HUES48 (cell line): ENCODE results near the gene USF2.
A peak's percentile ranks its signal among the peaks of the same experiment; 100 is the strongest.

ENCODE experiments used
- H3K27ac ChIP-seq: one replicate; pipeline ENCODE4 v1.7.0; 2013; ENCODE audit warnings: low read depth, low read length, inconsistent platforms
- H3K27me3 ChIP-seq: 2 replicates; pipeline ENCODE4 v1.6.1; 2013; ENCODE audit warnings: mild to moderate bottlenecking, low read length; ENCODE audit not compliant: control insufficient read depth, insufficient read depth
- H3K36me3 ChIP-seq: 2 replicates; pipeline ENCODE4 v1.6.1; 2013; ENCODE audit warnings: low read length; ENCODE audit not compliant: control insufficient read depth, insufficient read depth
- H3K4me1 ChIP-seq: 2 replicates; pipeline ENCODE4 v1.6.1; 2013; ENCODE audit warnings: mild to moderate bottlenecking, low read length; ENCODE audit not compliant: control insufficient read depth, insufficient read depth
- H3K4me3 ChIP-seq: 2 replicates; pipeline ENCODE4 v1.5.1; 2013; ENCODE audit warnings: mild to moderate bottlenecking, low read depth, low read length
- H3K9ac ChIP-seq: 2 replicates; pipeline ENCODE4 v1.6.1; 2013; ENCODE audit warnings: mild to moderate bottlenecking, low read depth, low read length, moderate library complexity
- H3K9me3 ChIP-seq: 2 replicates; pipeline ENCODE4 v1.6.1; 2013; ENCODE audit warnings: low read length; ENCODE audit not compliant: control insufficient read depth, insufficient read depth

USF2 gene

DNA sequence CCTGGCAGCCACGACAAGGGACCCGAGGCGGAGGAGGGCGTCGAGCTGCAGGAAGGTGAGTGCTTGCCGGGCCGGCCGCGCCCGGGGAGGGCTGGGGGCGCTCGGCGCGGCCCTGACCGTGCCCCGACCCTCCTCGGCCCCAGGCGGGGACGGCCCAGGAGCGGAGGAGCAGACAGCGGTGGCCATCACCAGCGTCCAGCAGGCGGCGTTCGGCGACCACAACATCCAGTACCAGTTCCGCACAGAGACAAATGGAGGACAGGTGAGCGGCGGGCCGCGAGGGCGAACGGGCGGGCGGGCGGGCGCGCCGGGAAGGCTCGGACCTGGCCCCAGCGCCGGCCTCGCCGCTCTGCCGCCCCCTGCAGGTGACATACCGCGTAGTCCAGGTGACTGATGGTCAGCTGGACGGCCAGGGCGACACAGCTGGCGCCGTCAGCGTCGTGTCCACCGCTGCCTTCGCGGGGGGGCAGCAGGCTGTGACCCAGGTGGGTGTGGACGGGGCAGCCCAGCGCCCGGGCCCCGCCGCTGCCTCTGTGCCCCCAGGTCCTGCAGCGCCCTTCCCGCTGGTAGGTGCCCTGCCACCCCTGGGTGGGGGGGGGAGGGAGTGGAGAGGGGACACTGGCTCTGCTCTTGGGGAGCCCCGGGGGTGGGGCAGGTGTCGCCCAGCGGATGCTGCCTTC is 816 bp downstream of the USF2 start:
- H3K9ac ChIP-seq = peak overlapping the region; percentile 87

DNA sequence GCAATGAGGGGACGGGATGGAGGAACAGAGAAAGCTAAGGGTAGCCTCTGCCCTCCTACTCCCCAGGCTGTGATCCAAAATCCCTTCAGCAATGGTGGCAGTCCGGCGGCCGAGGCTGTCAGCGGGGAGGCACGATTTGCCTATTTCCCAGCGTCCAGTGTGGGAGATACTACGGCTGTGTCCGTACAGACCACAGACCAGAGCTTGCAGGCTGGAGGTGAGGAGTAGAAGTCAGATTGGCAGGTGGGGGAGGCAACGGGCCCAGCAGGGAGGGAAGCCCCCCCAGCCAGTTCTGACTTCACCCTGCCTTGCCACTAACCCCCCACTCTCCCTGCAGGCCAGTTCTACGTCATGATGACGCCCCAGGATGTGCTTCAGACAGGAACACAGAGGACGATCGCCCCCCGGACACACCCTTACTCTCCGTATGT is 1.6 kb downstream of the USF2 start:
- H3K9ac ChIP-seq = no peak overlapping the region
- H3K27me3 ChIP-seq = no peaks in the 10 kb centered on the region

More for the DNA sequence above, 816 bp downstream of the USF2 start:
- peak overlapping the region; percentile 82 for H3K4me3 ChIP-seq
- H3K27me3 ChIP-seq = no peaks in the 10 kb centered on the region
- H3K4me1 ChIP-seq = peaks cover 7% of the 10 kb centered on the region; the same call in 1 of the 2 replicates
- H3K36me3 ChIP-seq = peaks cover 63% of the 10 kb centered on the region
- H3K9me3 ChIP-seq = no peaks in the 10 kb centered on the region
- H3K27ac ChIP-seq = peak overlapping the region; percentile 90

DNA sequence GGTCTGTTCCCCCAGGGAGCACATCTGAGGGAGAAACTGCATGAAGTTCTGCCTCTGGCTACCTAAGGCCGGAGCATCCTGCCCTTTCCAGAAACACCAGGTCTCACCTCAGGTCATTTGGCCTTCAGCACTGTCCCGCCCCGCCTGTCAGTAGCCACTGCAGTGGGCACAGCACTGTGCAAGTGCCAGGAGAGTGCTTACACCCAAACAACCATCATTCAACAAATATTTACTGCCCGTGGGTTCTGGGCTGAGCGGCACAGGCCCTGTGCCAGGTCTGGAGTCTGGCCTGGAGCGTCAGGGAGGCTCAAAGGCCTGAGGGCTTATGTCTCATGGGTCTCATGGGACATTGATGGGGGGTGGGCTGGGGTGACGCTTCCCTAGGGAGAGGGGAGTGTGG is 2.8 kb downstream of the USF2 start:
- no peak overlapping the region for H3K27ac ChIP-seq
- peaks cover 7% of the 10 kb centered on the region; the same call in 1 of the 2 replicates for H3K4me1 ChIP-seq
- no peak overlapping the region for H3K9ac ChIP-seq
- H3K9me3 ChIP-seq = no peaks in the 10 kb centered on the region
- H3K36me3 ChIP-seq = peaks cover 63% of the 10 kb centered on the region
- H3K4me3 ChIP-seq = no peak overlapping the region
- no peaks in the 10 kb centered on the region for H3K27me3 ChIP-seq

More for the DNA sequence above, 1.6 kb downstream of the USF2 start:
- H3K27ac ChIP-seq = no peak overlapping the region
- H3K4me3 ChIP-seq = no peak overlapping the region
- H3K36me3 ChIP-seq = peaks cover 61% of the 10 kb centered on the region
- H3K4me1 ChIP-seq = peaks cover 7% of the 10 kb centered on the region; the same call in 1 of the 2 replicates
- no peaks in the 10 kb centered on the region for H3K9me3 ChIP-seq

DNA sequence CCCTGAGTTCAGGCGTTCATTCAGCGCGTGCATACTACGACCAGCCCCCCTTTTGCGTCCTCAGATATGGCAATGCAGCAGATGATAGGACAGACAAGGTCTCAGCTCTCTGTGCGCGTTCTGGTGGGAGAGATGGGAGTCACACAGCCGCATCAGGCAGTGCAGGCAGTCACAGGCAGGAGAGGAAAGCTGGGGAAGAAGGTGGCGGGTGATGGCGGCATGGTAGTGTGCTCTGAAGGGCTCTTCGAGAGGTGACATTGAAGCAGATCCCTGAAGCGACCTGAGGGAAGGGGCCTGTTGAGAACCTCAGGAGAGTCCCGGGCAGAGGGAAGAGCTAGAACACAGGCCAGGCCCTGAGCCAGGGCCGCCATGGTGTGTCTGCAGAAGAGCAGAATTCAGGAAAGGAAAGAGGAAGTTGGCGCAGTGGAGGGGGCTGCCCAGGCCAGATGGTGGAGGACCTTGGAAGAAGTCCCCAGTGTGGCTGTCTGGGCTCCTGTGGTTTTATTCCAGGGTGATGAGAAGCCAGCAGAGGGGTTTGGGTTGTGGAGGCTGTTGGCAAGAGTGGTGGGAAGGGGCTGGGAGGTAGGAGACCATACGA is 3.5 kb downstream of the USF2 start:
- Histone ChIP-seq H3K9me3 (no peaks in the 10 kb centered on the region), H3K4me3 (no peak overlapping the region), H3K27me3 (no peaks in the 10 kb centered on the region), H3K27ac (no peak overlapping the region), H3K4me1 (peaks cover 4% of the 10 kb centered on the region; the same call in 1 of the 2 replicates), H3K36me3 (peaks cover 61% of the 10 kb centered on the region), H3K9ac (no peak overlapping the region)

DNA sequence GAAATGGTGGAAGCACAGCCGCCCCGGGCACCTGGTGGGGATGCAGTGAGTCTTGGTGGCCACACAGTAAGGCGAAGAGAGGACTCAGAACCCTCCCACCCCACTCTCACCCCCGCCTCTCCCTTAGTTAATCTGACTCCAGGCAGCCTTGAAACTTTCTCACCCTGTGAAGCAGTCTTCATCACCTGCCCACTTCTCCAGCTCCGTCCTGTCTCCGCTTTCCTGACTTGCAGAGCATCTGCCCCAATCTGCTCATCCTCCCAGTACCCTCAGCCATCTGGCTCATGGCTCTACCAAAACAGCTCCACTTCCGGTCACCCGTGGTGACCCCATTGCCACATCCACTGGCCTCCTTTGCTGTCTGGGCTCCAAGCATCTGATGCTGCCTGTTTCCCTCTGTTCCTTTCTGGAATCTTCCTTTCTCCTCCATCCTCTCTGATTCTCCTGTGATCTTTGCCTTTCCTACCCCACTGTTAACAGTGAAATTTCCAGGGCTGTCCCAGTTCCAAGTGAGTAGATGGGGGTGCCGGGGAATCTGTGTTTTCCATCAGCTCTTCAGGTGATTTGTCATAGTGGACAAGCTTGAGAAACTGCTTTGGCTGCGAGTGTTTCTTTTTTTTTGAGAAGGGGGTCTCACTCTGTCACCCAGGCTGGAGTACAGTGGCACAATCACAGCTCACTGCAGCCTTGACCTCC is 4.3 kb downstream of the USF2 start:
- no peak overlapping the region for H3K27ac ChIP-seq
- no peak overlapping the region for H3K9ac ChIP-seq
- no peak overlapping the region for H3K4me3 ChIP-seq
- H3K4me1 ChIP-seq = no peaks in the 10 kb centered on the region
- no peaks in the 10 kb centered on the region for H3K9me3 ChIP-seq
- H3K27me3 ChIP-seq = no peaks in the 10 kb centered on the region
- H3K36me3 ChIP-seq = peaks cover 62% of the 10 kb centered on the region

DNA sequence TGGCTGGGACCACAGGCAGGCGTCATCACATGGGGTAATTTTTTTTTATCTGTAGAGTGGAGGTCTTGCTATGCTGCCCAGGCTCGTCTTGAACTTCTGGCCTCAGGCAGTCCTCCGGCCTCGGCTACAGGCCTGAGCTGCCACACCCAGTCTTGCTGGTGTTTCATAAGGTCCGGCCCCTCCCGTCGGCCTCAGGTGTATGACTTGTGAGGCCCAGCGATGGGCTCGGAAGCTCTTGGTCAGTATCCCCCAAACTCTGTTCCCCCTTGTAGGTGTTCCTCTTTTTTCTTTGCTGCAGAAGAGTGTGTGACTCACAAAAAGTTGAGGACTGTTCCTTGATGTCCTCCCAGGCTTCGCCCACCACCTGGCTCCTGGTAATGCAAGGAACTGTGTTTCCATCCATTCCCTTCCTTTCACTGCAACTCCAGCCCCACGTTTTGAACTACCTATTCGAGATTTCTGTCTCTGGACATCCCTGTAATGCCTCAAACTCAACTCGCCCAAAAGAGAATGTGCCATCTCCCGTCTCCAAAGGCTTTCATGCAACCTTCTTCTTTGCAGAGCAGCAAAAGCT is 5.0 kb downstream of the USF2 start:
- no peak overlapping the region for H3K27ac ChIP-seq
- no peaks in the 10 kb centered on the region for H3K4me1 ChIP-seq
- no peak overlapping the region for H3K4me3 ChIP-seq
- H3K36me3 ChIP-seq = peaks cover 68% of the 10 kb centered on the region
- no peak overlapping the region for H3K9ac ChIP-seq
- no peaks in the 10 kb centered on the region for H3K27me3 ChIP-seq
- H3K9me3 ChIP-seq = no peaks in the 10 kb centered on the region

DNA sequence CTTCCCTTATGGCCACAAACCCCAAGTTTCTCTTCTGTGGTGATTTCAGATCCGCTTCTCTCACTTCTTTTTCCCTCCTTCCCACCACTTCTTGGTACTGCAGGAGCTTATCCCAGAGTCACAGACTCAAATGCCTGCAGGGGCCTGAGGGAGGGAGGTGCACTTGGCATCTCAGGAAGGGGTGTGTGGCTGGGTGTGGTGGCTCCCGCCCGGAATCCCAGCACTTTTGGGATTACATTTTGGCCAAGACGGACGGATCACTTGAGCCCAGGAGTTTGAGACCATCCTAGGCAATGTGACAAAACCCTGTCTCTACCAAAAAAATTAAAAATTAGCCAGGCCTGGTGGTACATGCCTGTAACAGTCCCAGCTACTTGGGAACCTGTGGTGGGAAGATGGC is 5.6 kb downstream of the USF2 start:
- Histone ChIP-seq H3K4me1 (no peaks in the 10 kb centered on the region), H3K4me3 (no peak overlapping the region), H3K27me3 (no peaks in the 10 kb centered on the region), H3K27ac (no peak overlapping the region), H3K9me3 (no peaks in the 10 kb centered on the region), H3K36me3 (peaks cover 73% of the 10 kb centered on the region), H3K9ac (no peak overlapping the region)

DNA sequence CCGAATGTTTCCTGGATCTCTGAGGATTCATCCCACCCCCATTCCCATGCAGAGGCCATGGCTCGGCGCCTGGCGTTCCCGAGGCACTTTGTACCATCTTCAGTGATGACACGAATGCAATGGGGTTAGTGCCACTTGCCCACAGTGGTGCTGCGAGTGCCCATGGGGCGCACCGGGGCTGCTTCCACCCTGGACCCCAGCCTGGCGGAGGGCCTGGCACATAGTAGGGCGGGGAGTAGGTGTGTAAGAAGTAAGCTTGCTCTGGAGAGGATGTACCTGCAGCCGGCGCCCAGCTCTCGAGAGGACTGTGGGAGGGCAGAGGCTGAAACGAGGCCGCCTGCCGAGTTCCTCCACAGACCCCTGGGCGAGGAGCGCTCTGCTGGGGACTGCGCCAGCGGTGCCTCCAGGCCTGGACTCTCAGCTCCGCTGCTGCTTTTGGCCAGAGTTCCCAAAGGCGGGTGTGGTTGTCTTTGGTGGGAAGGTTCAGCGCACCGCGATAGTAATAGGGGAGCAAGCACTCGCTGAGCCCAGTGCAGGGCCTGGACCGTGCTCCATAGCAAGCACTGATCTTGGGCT is 8.0 kb downstream of the USF2 start:
- H3K4me1 ChIP-seq = no peaks in the 10 kb centered on the region
- H3K36me3 ChIP-seq = peaks cover 57% of the 10 kb centered on the region
- H3K9ac ChIP-seq = no peak overlapping the region
- H3K4me3 ChIP-seq = no peak overlapping the region
- no peaks in the 10 kb centered on the region for H3K9me3 ChIP-seq
- H3K27me3 ChIP-seq = no peaks in the 10 kb centered on the region
- no peak overlapping the region for H3K27ac ChIP-seq

DNA sequence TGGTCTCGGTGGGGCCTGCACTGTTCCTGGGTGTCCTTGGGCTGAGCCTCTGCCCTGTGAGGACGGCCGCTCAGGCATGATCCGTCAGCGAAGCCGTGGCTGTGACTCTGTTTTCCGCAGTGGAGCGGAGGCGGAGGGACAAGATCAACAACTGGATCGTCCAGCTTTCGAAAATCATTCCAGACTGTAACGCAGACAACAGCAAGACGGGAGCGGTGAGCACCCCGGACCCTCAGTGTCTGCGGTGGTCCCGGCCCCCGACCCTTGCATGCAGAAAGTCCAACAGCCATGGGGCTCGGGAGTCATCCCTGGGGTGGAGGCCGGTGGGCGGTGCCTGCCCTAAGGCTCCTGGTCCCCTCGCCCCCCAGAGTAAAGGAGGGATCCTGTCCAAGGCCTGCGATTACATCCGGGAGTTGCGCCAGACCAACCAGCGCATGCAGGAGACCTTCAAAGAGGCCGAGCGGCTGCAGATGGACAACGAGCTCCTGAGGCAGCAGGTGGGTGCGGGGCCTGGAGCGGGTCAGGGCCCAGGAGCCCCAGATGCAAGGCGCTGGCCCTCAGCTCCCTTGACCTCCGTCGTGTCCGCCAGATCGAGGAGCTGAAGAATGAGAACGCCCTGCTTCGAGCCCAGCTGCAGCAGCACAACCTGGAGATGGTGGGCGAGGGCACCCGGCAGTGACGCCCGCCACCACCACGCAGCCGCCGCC is 10.0 kb downstream of the USF2 start:
- Histone ChIP-seq H3K27me3 (no peaks in the 10 kb centered on the region), H3K4me1 (no peaks in the 10 kb centered on the region), H3K27ac (no peak overlapping the region), H3K36me3 (peaks cover 38% of the 10 kb centered on the region), H3K9me3 (no peaks in the 10 kb centered on the region), H3K9ac (no peak overlapping the region), H3K4me3 (no peak overlapping the region)

DNA sequence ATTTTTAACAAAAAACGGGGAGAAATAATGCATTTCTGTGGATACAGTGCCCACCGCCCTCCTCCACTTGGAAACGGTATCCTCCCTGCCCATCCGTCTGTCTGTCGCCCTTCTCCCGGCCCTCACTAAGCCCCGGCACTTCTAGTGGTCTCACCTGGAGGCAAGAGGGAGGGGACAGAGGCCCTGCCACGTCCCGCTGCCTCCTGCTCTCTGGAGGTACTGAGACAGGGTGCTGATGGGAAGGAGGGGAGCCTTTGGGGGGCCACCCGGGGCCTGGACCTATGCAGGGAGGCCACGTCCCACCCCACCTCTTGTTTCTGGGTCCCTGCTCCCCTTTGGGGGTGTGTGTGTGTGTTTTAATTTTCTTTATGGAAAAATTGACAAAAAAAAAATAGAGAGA is 10.6 kb downstream of the USF2 start:
- Histone ChIP-seq H3K27me3 (no peaks in the 10 kb centered on the region), H3K4me1 (no peaks in the 10 kb centered on the region), H3K36me3 (peaks cover 32% of the 10 kb centered on the region), H3K9me3 (no peaks in the 10 kb centered on the region), H3K27ac (no peak overlapping the region), H3K4me3 (no peak overlapping the region), H3K9ac (no peak overlapping the region)
